ENCODE measurements around the gene MCC.

The MCC gene

GRCh38 chr5:113081091-113081839, 407.0 kb downstream of the MCC start:
- TF ChIP-seq FOXM1 (IDR thresholded peaks at IDR 0.05; ENCODE audit: borderline replicate concordance, low read depth) (no peak), EP300 (IDR thresholded peaks at IDR 0.05; ENCODE audit: borderline replicate concordance) (no peak), NFIC (IDR thresholded peaks at IDR 0.05) (no peak), TEAD4 (IDR thresholded peaks at IDR 0.05) (no peak), YY1 (IDR thresholded peaks at IDR 0.05; ENCODE audit: low read depth) (no peak), EGR1 (IDR thresholded peaks at IDR 0.05) (no peak), TAF1 (IDR thresholded peaks at IDR 0.05; ENCODE audit: low read depth) (no peak), CEBPB (IDR thresholded peaks at IDR 0.05) (no peak)
- TF ChIP-seq, protein P1, sequence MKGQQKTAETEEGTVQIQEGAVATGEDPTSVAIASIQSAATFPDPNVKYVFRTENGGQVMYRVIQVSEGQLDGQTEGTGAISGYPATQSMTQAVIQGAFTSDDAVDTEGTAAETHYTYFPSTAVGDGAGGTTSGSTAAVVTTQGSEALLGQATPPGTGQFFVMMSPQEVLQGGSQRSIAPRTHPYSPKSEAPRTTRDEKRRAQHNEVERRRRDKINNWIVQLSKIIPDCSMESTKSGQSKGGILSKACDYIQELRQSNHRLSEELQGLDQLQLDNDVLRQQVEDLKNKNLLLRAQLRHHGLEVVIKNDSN (IDR thresholded peaks at IDR 0.05) = no peak
- TF ChIP-seq, protein P2, sequence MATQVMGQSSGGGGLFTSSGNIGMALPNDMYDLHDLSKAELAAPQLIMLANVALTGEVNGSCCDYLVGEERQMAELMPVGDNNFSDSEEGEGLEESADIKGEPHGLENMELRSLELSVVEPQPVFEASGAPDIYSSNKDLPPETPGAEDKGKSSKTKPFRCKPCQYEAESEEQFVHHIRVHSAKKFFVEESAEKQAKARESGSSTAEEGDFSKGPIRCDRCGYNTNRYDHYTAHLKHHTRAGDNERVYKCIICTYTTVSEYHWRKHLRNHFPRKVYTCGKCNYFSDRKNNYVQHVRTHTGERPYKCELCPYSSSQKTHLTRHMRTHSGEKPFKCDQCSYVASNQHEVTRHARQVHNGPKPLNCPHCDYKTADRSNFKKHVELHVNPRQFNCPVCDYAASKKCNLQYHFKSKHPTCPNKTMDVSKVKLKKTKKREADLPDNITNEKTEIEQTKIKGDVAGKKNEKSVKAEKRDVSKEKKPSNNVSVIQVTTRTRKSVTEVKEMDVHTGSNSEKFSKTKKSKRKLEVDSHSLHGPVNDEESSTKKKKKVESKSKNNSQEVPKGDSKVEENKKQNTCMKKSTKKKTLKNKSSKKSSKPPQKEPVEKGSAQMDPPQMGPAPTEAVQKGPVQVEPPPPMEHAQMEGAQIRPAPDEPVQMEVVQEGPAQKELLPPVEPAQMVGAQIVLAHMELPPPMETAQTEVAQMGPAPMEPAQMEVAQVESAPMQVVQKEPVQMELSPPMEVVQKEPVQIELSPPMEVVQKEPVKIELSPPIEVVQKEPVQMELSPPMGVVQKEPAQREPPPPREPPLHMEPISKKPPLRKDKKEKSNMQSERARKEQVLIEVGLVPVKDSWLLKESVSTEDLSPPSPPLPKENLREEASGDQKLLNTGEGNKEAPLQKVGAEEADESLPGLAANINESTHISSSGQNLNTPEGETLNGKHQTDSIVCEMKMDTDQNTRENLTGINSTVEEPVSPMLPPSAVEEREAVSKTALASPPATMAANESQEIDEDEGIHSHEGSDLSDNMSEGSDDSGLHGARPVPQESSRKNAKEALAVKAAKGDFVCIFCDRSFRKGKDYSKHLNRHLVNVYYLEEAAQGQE (IDR thresholded peaks at IDR 0.05; ENCODE audit: low read depth) = no peak

DNA sequence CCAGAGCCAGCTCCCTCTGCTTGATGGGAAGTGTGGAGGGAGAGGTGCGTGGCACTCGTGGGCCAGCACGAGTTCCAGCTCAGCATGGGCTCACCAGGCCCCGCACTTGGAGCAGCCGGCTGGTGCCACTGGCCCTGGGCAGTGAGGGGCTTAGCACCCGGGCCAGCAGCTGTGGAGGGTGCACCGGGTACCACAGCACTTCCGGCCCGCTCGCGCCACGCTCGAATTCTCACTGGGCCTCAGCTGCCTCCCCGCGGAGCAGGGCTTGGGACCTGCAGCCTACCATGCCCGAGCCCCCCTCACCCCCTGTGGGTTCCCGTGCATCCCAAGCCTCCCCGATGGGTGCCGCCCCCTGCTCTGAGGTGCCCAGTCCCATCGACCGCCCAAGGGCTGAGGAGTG, 413.2 kb downstream of the MCC start:
- TF ChIP-seq ZBTB7A (IDR thresholded peaks at IDR 0.05; ENCODE audit: low read depth) (no peak), EGR1 (IDR thresholded peaks at IDR 0.05) (no peak), TAF1 (IDR thresholded peaks at IDR 0.05; ENCODE audit: low read depth) (no peak), TCF12 (IDR thresholded peaks at IDR 0.05; ENCODE audit: low read depth) (no peak), CEBPB (IDR thresholded peaks at IDR 0.05) (no peak), NFIC (IDR thresholded peaks at IDR 0.05) (no peak), CREB1 (IDR thresholded peaks at IDR 0.05; ENCODE audit: low read depth) (no peak), FOXM1 (IDR thresholded peaks at IDR 0.05; ENCODE audit: borderline replicate concordance, low read depth) (no peak)
- TF ChIP-seq, protein P1 (IDR thresholded peaks at IDR 0.05) = no peak
- TF ChIP-seq, protein P2 (IDR thresholded peaks at IDR 0.05; ENCODE audit: low read depth) = no peak

DNA sequence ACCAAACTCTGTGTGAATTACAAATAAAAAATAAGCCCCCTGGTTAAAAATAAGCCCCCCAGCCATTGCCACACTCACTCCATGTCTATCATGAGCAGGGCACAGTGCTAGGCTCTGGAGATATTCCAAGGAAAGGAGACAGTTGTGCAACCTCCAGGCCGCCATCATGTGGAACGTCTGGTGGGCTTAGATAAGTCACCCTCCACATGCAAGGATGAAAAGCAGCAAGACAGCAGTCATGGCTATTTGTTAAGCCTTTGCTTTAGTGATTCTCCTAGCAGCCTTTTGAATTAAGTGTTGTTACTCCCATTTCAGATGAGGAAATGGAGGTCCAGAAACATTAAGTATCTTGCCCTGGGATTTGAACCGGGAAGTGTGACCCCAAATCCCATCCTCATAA, 416.9 kb downstream of the MCC start:
- no peak for TF ChIP-seq TAF1 (IDR thresholded peaks at IDR 0.05; ENCODE audit: low read depth)
- no peak for TF ChIP-seq TEAD4 (IDR thresholded peaks at IDR 0.05)
- TF ChIP-seq, protein P1 (IDR thresholded peaks at IDR 0.05) = no peak
- no peak for TF ChIP-seq YY1 (IDR thresholded peaks at IDR 0.05; ENCODE audit: low read depth)
- TF ChIP-seq EP300 (IDR thresholded peaks at IDR 0.05; ENCODE audit: borderline replicate concordance) = no peak
- TF ChIP-seq FOXM1 (IDR thresholded peaks at IDR 0.05; ENCODE audit: borderline replicate concordance, low read depth) = no peak
- TF ChIP-seq RAD21 (IDR thresholded peaks at IDR 0.05; ENCODE audit: low read depth) = no peak
- TF ChIP-seq ZBTB7A (IDR thresholded peaks at IDR 0.05; ENCODE audit: low read depth) = no peak
- TF ChIP-seq CEBPB (IDR thresholded peaks at IDR 0.05) = no peak
- TF ChIP-seq EGR1 (IDR thresholded peaks at IDR 0.05) = no peak

- TF ChIP-seq YY1 (IDR thresholded peaks at IDR 0.05; ENCODE audit: low read depth) = no peak
- TF ChIP-seq TCF12 (IDR thresholded peaks at IDR 0.05; ENCODE audit: low read depth) = no peak
- TF ChIP-seq ZBTB7A (IDR thresholded peaks at IDR 0.05; ENCODE audit: low read depth) = no peak
- TF ChIP-seq MAX (IDR thresholded peaks at IDR 0.05) = no peak
- TF ChIP-seq, protein P1 (IDR thresholded peaks at IDR 0.05) = no peak
Measured at GRCh38 chr5:113070901-113071300, 417.4 kb downstream of the MCC start.

GRCh38 chr5:113068559-113068958, 419.7 kb downstream of the MCC start:
- TF ChIP-seq MAX (IDR thresholded peaks at IDR 0.05) = no peak
- TF ChIP-seq, protein P1 (IDR thresholded peaks at IDR 0.05) = no peak
- TF ChIP-seq, protein P2 (IDR thresholded peaks at IDR 0.05; ENCODE audit: low read depth) = no peak
- TF ChIP-seq EGR1 (IDR thresholded peaks at IDR 0.05) = no peak
- no peak for TF ChIP-seq NFIC (IDR thresholded peaks at IDR 0.05)
- no peak for TF ChIP-seq TCF12 (IDR thresholded peaks at IDR 0.05; ENCODE audit: low read depth)
- no peak for TF ChIP-seq TAF1 (IDR thresholded peaks at IDR 0.05; ENCODE audit: low read depth)
- no peak for TF ChIP-seq RAD21 (IDR thresholded peaks at IDR 0.05; ENCODE audit: low read depth)
- no peak for TF ChIP-seq CREB1 (IDR thresholded peaks at IDR 0.05; ENCODE audit: low read depth)
- no peak for TF ChIP-seq ZBTB7A (IDR thresholded peaks at IDR 0.05; ENCODE audit: low read depth)
- TF ChIP-seq EP300 (IDR thresholded peaks at IDR 0.05; ENCODE audit: borderline replicate concordance) = no peak
- TF ChIP-seq FOXM1 (IDR thresholded peaks at IDR 0.05; ENCODE audit: borderline replicate concordance, low read depth) = no peak
- TF ChIP-seq YY1 (IDR thresholded peaks at IDR 0.05; ENCODE audit: low read depth) = no peak
- TF ChIP-seq CEBPB (IDR thresholded peaks at IDR 0.05) = no peak
- no peak for TF ChIP-seq TEAD4 (IDR thresholded peaks at IDR 0.05)

All from Ishikawa (cell line).